Mucosa of descending colon (tissue), 3 donors: ENCODE results near the gene FAM234B. TPM values are rescaled to one million over a fixed set of nuclear protein-coding genes. Genes with fewer than 3 reads are reported as not detected.

ENCODE experiments used
- ATAC-seq: fragments of 200-7000 bp; cut with Tn5 transposase; one replicate; pipeline ENCODE4 v1.9.1; 2020; ENCODE audit warnings: mild to moderate bottlenecking, moderate library complexity
- DNase-seq, 3 donors: peaks; one replicate each; pipeline ENCODE4 v3.0.0-alpha.2; 2020
- H3K36me3 ChIP-seq: fragments of 200-600 bp; one replicate; pipeline ENCODE4 v1.8.0; 2021; ENCODE audit warnings: low read depth, mild to moderate bottlenecking
- H3K4me1 ChIP-seq: fragments of 200-600 bp; one replicate; pipeline ENCODE4 v1.8.0; 2021; ENCODE audit warnings: low read depth, mild to moderate bottlenecking
- H3K4me3 ChIP-seq: fragments of 200-600 bp; one replicate; pipeline ENCODE4 v1.8.0; 2021; ENCODE audit warnings: mild to moderate bottlenecking
- H3K9me3 ChIP-seq: fragments of 200-600 bp; one replicate; pipeline ENCODE4 v1.8.0; 2021; ENCODE audit warnings: mild to moderate bottlenecking
- CTCF ChIP-seq: fragments of 200-600 bp; IDR thresholded peaks from one replicate; pipeline ENCODE4 v1.8.0; 2022; ENCODE audit warnings: antibody characterized with exemption, mild to moderate bottlenecking
- intact Hi-C, 2 donors: fragments of 100-400 bp; cut with DNase I in 1 of 2; cut with micrococcal nuclease in 1 of 2; formaldehyde crosslinking; loops; one replicate each; pipeline versions ENCODE4 v1.11.0 to v1.11.1; 2022; cut with DNase I, micrococcal nuclease
- total RNA-seq, 3 donors: library from RNA; stranded (reverse); fragmentation: NEBNext Ultra II Directional in 2 of 3; extraction: Animal tissue kit (Norgen Biotek cat#: 25700) in 2 of 3; gene quantifications; one replicate each; pipeline versions ENCODE4 v1.2.1 to v1.2.4, GENCODE V29; 2021 to 2023
- donor health status: DM: no; HTN: no; CAD: no; lungs with moderate emphysema.
- donor health status: DM: no; HTN: no; CAD: no.
- donor health status: DM: no; HTN: yes; CAD: no.

The FAM234B gene
- total RNA-seq, 3 donors from 2014 or later: 1.4 to 3.4 (median 1.9) TPM

GRCh38 chr12:13093848-13094220, 49.7 kb downstream of the FAM234B start:
- no peak for TF ChIP-seq CTCF
- intact Hi-C loops: loop anchor here in 1 of 2 donors (10.0 kb wide), 1 partner anchor 111 kb away; no protein-coding TSS in a partner anchor
- DNase-seq (no peak), ATAC-seq (no peak)
- Histone ChIP-seq H3K4me3 (no peak overlapping the region), H3K4me1 (peaks cover 5% of the 10 kb centered on the region), H3K36me3 (no peaks in the 10 kb centered on the region), H3K9me3 (no peaks in the 10 kb centered on the region)

GRCh38 chr12:13094367-13094766, 50.2 kb downstream of the FAM234B start:
- Histone ChIP-seq H3K4me3 (no peak overlapping the region), H3K4me1 (peaks cover 6% of the 10 kb centered on the region), H3K36me3 (no peaks in the 10 kb centered on the region), H3K9me3 (no peaks in the 10 kb centered on the region)
- ATAC-seq: no peak
- DNase-seq: no peak
- intact Hi-C loops: loop anchor here in 1 of 2 donors (10.0 kb wide), 1 partner anchor 110 kb away; no protein-coding TSS in a partner anchor
- no peak for TF ChIP-seq CTCF

GRCh38 chr12:13095266-13095995, 51.2 kb downstream of the FAM234B start:
- no peak for TF ChIP-seq CTCF
- Histone ChIP-seq H3K4me3 (no peak overlapping the region), H3K9me3 (no peaks in the 10 kb centered on the region), H3K36me3 (no peaks in the 10 kb centered on the region), H3K4me1 (peaks cover 7% of the 10 kb centered on the region)
- no peak for DNase-seq
- intact Hi-C loops: loop anchor here in 1 of 2 donors (10.0 kb wide), 1 partner anchor 109 kb away; no protein-coding TSS in a partner anchor
- no peak for ATAC-seq

GRCh38 chr12:13097491-13098011, 53.4 kb downstream of the FAM234B start:
- no peaks in the 10 kb centered on the region for H3K36me3 ChIP-seq
- no peak overlapping the region for H3K4me3 ChIP-seq
- DNase-seq: no peak
- no peak for TF ChIP-seq CTCF
- intact Hi-C loops: loop anchor here in 1 of 2 donors (10.0 kb wide), 1 partner anchor 107 kb away; no protein-coding TSS in a partner anchor
- peaks cover 25% of the 10 kb centered on the region for H3K4me1 ChIP-seq
- no peaks in the 10 kb centered on the region for H3K9me3 ChIP-seq
- no peak for ATAC-seq

GRCh38 chr12:13099066-13099843, 55.1 kb downstream of the FAM234B start:
- Histone ChIP-seq H3K4me1 (peaks cover 25% of the 10 kb centered on the region), H3K4me3 (no peak overlapping the region), H3K36me3 (no peaks in the 10 kb centered on the region), H3K9me3 (no peaks in the 10 kb centered on the region)
- DNase-seq (peak in 1 of 3 donors; percentile 30), ATAC-seq (peak; percentile 5)
- TF ChIP-seq CTCF: no peak
- intact Hi-C loops: loop anchor here in 1 of 2 donors (10.0 kb wide), 1 partner anchor 106 kb away; no protein-coding TSS in a partner anchor
